HG03457 (cell line): ENCODE data around the gene CYCS.

ENCODE experiments used
- ATAC-seq: cut with Tn5 transposase; IDR thresholded peaks from one replicate; pipeline ENCODE4 v1.9.1; 2021; ENCODE audit warnings: moderate number of reproducible peaks; ENCODE audit not compliant: unreplicated experiment

Gene CYCS

GRCh38 chr7:25075459-25075858 lies 49.6 kb downstream of the CYCS start:
- no peak for ATAC-seq

- ATAC-seq: no peak
Measured at GRCh38 chr7:25073451-25073850, 51.6 kb downstream of the CYCS start.
